Activated T-helper 2 cell treated with anti-CD3 and anti-CD28 coated beads, Interferon-gamma antibody, Interleukin-2, Interleukin-4, amounts not matched to agents 10 μg/mL and 5 μg/mL and 100 μg/mL, durations not matched to agents 14 hours and 24 hours and 36 hours (primary cell): ENCODE measurements around the gene TTC32. TPM values are rescaled to one million over a fixed set of nuclear protein-coding genes. Genes with fewer than 3 reads are reported as not detected.
A peak's percentile ranks its signal among the peaks of the same experiment; 100 is the strongest.
"Not testable (repeated sequence)": the region's sequence is repeated elsewhere in the genome, so short reads cannot be mapped to it uniquely, and the experiment has no call there.

Experiments used
- DNase-seq: peaks from one replicate; pipeline ENCODE4 v3.0.0; 2021; ENCODE audit warnings: low spot score
- H3K27ac Mint-ChIP-seq: one replicate; pipeline ENCODE4 v1.8.0; 2021; ENCODE audit warnings: mixed read lengths
- H3K27me3 Mint-ChIP-seq: one replicate; pipeline ENCODE4 v1.8.0; 2021; ENCODE audit warnings: low read depth, mixed read lengths
- H3K36me3 Mint-ChIP-seq: one replicate; pipeline ENCODE4 v1.8.0; 2021; ENCODE audit warnings: low read depth, mixed read lengths
- H3K4me1 Mint-ChIP-seq: one replicate; pipeline ENCODE4 v1.8.0; 2021; ENCODE audit warnings: low read depth, mixed read lengths
- H3K4me3 Mint-ChIP-seq: one replicate; pipeline ENCODE4 v1.8.0; 2021; ENCODE audit warnings: low read depth, mild to moderate bottlenecking, moderate library complexity, mixed read lengths
- H3K9me3 Mint-ChIP-seq: one replicate; pipeline ENCODE4 v1.8.0; 2021; ENCODE audit warnings: mixed read lengths
- intact Hi-C: fragments of 100-400 bp; cut with micrococcal nuclease; formaldehyde crosslinking; loops from one replicate; pipeline ENCODE4 v1.15.1; 2023
- total RNA-seq: library from RNA; stranded (reverse); gene quantifications from 2 replicates; pipeline ENCODE4 v1.2.3, GENCODE V29; 2022

The TTC32 gene
- total RNA-seq, 1 donor from 2014 or later = 14.8 TPM

- H3K36me3 Mint-ChIP-seq = no peaks in the 10 kb centered on the region
- H3K9me3 Mint-ChIP-seq = no peaks in the 10 kb centered on the region
- H3K4me1 Mint-ChIP-seq = peaks cover 6% of the 10 kb centered on the region
- no peak for DNase-seq
- no peak overlapping the region for H3K27ac Mint-ChIP-seq
- no peaks in the 10 kb centered on the region for H3K27me3 Mint-ChIP-seq
- no peak overlapping the region for H3K4me3 Mint-ChIP-seq
- intact Hi-C loops = no loop called here
Observed at GRCh38 chr2:19881221-19881907, 20.4 kb downstream of the TTC32 start.

GRCh38 chr2:19880191-19880590, 21.6 kb downstream of the TTC32 start:
- H3K36me3 Mint-ChIP-seq, H3K9me3 Mint-ChIP-seq, H3K4me3 Mint-ChIP-seq, H3K4me1 Mint-ChIP-seq, H3K27me3 Mint-ChIP-seq, intact Hi-C loops, DNase-seq, H3K27ac Mint-ChIP-seq: not testable (repeated sequence)

GRCh38 chr2:19879120-19879519, 22.7 kb downstream of the TTC32 start:
- no peak overlapping the region for H3K4me3 Mint-ChIP-seq
- intact Hi-C loops = no loop called here
- H3K4me1 Mint-ChIP-seq = peaks cover 6% of the 10 kb centered on the region
- H3K27me3 Mint-ChIP-seq = no peaks in the 10 kb centered on the region
- peaks cover 2% of the 10 kb centered on the region for H3K36me3 Mint-ChIP-seq
- H3K9me3 Mint-ChIP-seq = no peaks in the 10 kb centered on the region
- DNase-seq = no peak
- H3K27ac Mint-ChIP-seq = no peak overlapping the region

- intact Hi-C loops = no loop called here
- no peak overlapping the region for H3K27ac Mint-ChIP-seq
- H3K4me3 Mint-ChIP-seq = no peak overlapping the region
- H3K27me3 Mint-ChIP-seq = no peaks in the 10 kb centered on the region
- DNase-seq = no peak
- peaks cover 3% of the 10 kb centered on the region for H3K36me3 Mint-ChIP-seq
- H3K4me1 Mint-ChIP-seq = peaks cover 6% of the 10 kb centered on the region
- H3K9me3 Mint-ChIP-seq = no peaks in the 10 kb centered on the region
Observed at GRCh38 chr2:19878268-19879046, 23.3 kb downstream of the TTC32 start.

GRCh38 chr2:19876751-19877150, 25.0 kb downstream of the TTC32 start:
- Mint-ChIP-seq H3K4me1 (peaks cover 6% of the 10 kb centered on the region), H3K36me3 (peaks cover 3% of the 10 kb centered on the region), H3K9me3 (no peaks in the 10 kb centered on the region), H3K27me3 (no peaks in the 10 kb centered on the region), H3K4me3 (no peak overlapping the region), H3K27ac (no peak overlapping the region)
- intact Hi-C loops = no loop called here
- no peak for DNase-seq

GRCh38 chr2:19875280-19875679, 26.5 kb downstream of the TTC32 start:
- intact Hi-C loops = no loop called here
- DNase-seq = no peak
- no peak overlapping the region for H3K27ac Mint-ChIP-seq
- H3K4me3 Mint-ChIP-seq = no peak overlapping the region
- no peaks in the 10 kb centered on the region for H3K9me3 Mint-ChIP-seq
- no peaks in the 10 kb centered on the region for H3K4me1 Mint-ChIP-seq
- peaks cover 3% of the 10 kb centered on the region for H3K36me3 Mint-ChIP-seq
- no peaks in the 10 kb centered on the region for H3K27me3 Mint-ChIP-seq

GRCh38 chr2:19874726-19875125, 27.1 kb downstream of the TTC32 start:
- no peak for DNase-seq
- no peak overlapping the region for H3K4me3 Mint-ChIP-seq
- H3K27me3 Mint-ChIP-seq = no peaks in the 10 kb centered on the region
- intact Hi-C loops = no loop called here
- H3K36me3 Mint-ChIP-seq = peaks cover 3% of the 10 kb centered on the region
- peaks cover 1% of the 10 kb centered on the region for H3K4me1 Mint-ChIP-seq
- no peaks in the 10 kb centered on the region for H3K9me3 Mint-ChIP-seq
- H3K27ac Mint-ChIP-seq = no peak overlapping the region

GRCh38 chr2:19873014-19873413, 28.8 kb downstream of the TTC32 start:
- intact Hi-C loops = no loop called here
- H3K9me3 Mint-ChIP-seq = no peaks in the 10 kb centered on the region
- H3K27me3 Mint-ChIP-seq = no peaks in the 10 kb centered on the region
- no peak overlapping the region for H3K27ac Mint-ChIP-seq
- peaks cover 11% of the 10 kb centered on the region for H3K4me1 Mint-ChIP-seq
- peaks cover 3% of the 10 kb centered on the region for H3K36me3 Mint-ChIP-seq
- no peak for DNase-seq
- H3K4me3 Mint-ChIP-seq = no peak overlapping the region

- no peaks in the 10 kb centered on the region for H3K27me3 Mint-ChIP-seq
- peaks cover 3% of the 10 kb centered on the region for H3K36me3 Mint-ChIP-seq
- no peak for DNase-seq
- peaks cover 13% of the 10 kb centered on the region for H3K4me1 Mint-ChIP-seq
- intact Hi-C loops = no loop called here
- H3K9me3 Mint-ChIP-seq = no peaks in the 10 kb centered on the region
- no peak overlapping the region for H3K27ac Mint-ChIP-seq
- H3K4me3 Mint-ChIP-seq = no peak overlapping the region
Observed at GRCh38 chr2:19872302-19872701, 29.5 kb downstream of the TTC32 start.

GRCh38 chr2:19871836-19872235, 29.9 kb downstream of the TTC32 start:
- Mint-ChIP-seq H3K27ac (no peak overlapping the region), H3K9me3 (no peaks in the 10 kb centered on the region), H3K4me1 (peaks cover 13% of the 10 kb centered on the region), H3K4me3 (no peak overlapping the region), H3K36me3 (peaks cover 3% of the 10 kb centered on the region), H3K27me3 (no peaks in the 10 kb centered on the region)
- intact Hi-C loops = no loop called here
- no peak for DNase-seq

- Mint-ChIP-seq H3K36me3 (peaks cover 3% of the 10 kb centered on the region), H3K4me3 (no peak overlapping the region), H3K27me3 (no peaks in the 10 kb centered on the region), H3K4me1 (peaks cover 13% of the 10 kb centered on the region), H3K9me3 (no peaks in the 10 kb centered on the region), H3K27ac (no peak overlapping the region)
- intact Hi-C loops = no loop called here
- DNase-seq = no peak
Observed at GRCh38 chr2:19870792-19871191, 31.0 kb downstream of the TTC32 start.

GRCh38 chr2:19868701-19869580, 32.8 kb downstream of the TTC32 start:
- no peaks in the 10 kb centered on the region for H3K36me3 Mint-ChIP-seq
- peak overlapping the region; percentile 84 for H3K4me3 Mint-ChIP-seq
- DNase-seq = peak; percentile 51
- intact Hi-C loops = loop anchor here (2.0 to 5.0 kb wide), 3 partner anchors 26 to 1482 kb away; no protein-coding TSS in a partner anchor
- peaks cover 22% of the 10 kb centered on the region for H3K4me1 Mint-ChIP-seq
- H3K27ac Mint-ChIP-seq = peak overlapping the region; percentile 83
- no peaks in the 10 kb centered on the region for H3K27me3 Mint-ChIP-seq
- no peaks in the 10 kb centered on the region for H3K9me3 Mint-ChIP-seq
